Right lobe of liver (tissue), 4 donors: ENCODE measurements around the gene AADAT.

ENCODE experiments used
- POLR2A ChIP-seq: fragments of 450-650 bp; IDR thresholded peaks from one replicate; pipeline ENCODE4 v1.6.1; 2017; ENCODE audit warnings: antibody characterized with exemption, mild to moderate bottlenecking
- TF ChIP-seq, protein P1 (sequence below), 4 donors: fragments of 200-600 bp in 3 of 4; fragments of 450-650 bp in 1 of 4; IDR thresholded peaks; one replicate each; pipeline versions ENCODE4 v1.5.1 to v1.8.0; 2016 to 2022; ENCODE audit warnings: antibody characterized with exemption in 4 of 4, mild to moderate bottlenecking in 2 of 4
- donor health status: DM: no; HTN: no; CAD: no.
- donor health status: DM: no; HTN: no; CAD: no.
- donor health status: DM: no; HTN: yes; CAD: no.

DNA sequence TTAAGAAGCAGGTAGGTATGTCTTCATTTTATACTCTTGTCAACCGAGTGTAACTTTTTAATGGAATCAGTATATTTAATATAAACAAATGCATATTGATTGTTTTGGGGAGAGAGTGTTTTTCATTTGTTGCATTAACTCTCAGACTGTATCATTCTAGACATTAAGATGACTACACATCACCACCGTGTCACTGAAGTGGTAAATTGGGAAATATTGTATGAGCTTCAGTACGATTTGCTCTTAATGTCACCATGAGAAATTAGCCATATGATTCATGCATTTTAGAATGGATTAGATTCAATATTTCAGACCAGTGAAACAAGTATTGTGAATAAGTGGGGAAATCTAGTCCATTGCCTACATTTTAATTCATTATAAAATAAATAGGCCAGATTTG is 53.9 kb downstream of the AADAT start:
- TF ChIP-seq, protein P1, sequence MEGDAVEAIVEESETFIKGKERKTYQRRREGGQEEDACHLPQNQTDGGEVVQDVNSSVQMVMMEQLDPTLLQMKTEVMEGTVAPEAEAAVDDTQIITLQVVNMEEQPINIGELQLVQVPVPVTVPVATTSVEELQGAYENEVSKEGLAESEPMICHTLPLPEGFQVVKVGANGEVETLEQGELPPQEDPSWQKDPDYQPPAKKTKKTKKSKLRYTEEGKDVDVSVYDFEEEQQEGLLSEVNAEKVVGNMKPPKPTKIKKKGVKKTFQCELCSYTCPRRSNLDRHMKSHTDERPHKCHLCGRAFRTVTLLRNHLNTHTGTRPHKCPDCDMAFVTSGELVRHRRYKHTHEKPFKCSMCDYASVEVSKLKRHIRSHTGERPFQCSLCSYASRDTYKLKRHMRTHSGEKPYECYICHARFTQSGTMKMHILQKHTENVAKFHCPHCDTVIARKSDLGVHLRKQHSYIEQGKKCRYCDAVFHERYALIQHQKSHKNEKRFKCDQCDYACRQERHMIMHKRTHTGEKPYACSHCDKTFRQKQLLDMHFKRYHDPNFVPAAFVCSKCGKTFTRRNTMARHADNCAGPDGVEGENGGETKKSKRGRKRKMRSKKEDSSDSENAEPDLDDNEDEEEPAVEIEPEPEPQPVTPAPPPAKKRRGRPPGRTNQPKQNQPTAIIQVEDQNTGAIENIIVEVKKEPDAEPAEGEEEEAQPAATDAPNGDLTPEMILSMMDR (IDR thresholded peaks at IDR 0.05), result no peak
- no peak for TF ChIP-seq POLR2A
